K562 (cell line): Measurements from ENCODE around the gene IVL.

ENCODE experiments used
- L3MBTL2 ChIP-seq: fragments of 450-650 bp; IDR thresholded peaks from 2 replicates; pipeline ENCODE4 v1.6.1; 2016; ENCODE audit warnings: mild to moderate bottlenecking, moderate library complexity
- POLR2AphosphoS5 ChIP-seq: IDR thresholded peaks from 2 replicates; pipeline ENCODE4 v1.6.1; 2011; ENCODE audit warnings: mild to moderate bottlenecking, low read depth, low read length, moderate library complexity; ENCODE audit not compliant: control insufficient read depth, insufficient read depth
- SETDB1 ChIP-seq: IDR thresholded peaks from one replicate; pipeline ENCODE4 v1.6.1; 2012; ENCODE audit warnings: low read length, control low read depth, inconsistent platforms
- STAT5A ChIP-seq: IDR thresholded peaks from 2 replicates; pipeline ENCODE4 v1.6.1; 2012; ENCODE audit warnings: low read length, inconsistent platforms, borderline replicate concordance
- ZNF644 ChIP-seq: fragments of 200-800 bp; sonication (Bioruptor generic); IDR thresholded peaks from 2 replicates; pipeline ENCODE4 v1.6.1; 2016; ENCODE audit warnings: low read depth, missing genetic modification characterization, missing compliant biosample characterization
- TF ChIP-seq, protein P1 (sequence below), 3 experiments: IDR thresholded peaks in 2 of 3; conservative IDR thresholded peaks in 1 of 3; 2 replicates each; pipeline ENCODE4 v1.5.1; 2011 to 2012; ENCODE audit warnings: low read length in 3 of 3, mild to moderate bottlenecking in 3 of 3, control low read depth in 2 of 3, improper control_type of control experiment in 1 of 3, inconsistent platforms in 1 of 3, low read depth in 1 of 3, mixed read lengths in 1 of 3, moderate library complexity in 1 of 3; ENCODE audit not compliant: insufficient read depth in 2 of 3
- TF ChIP-seq, protein P2 (sequence below): fragments of 250-450 bp; sonication (Bioruptor Pico); IDR thresholded peaks from 2 replicates; pipeline ENCODE4 v1.5.0; 2020; ENCODE audit warnings: mild to moderate bottlenecking
- TF ChIP-seq, protein P3 (sequence below), 2 experiments: IDR thresholded peaks; 2 replicates each; pipeline ENCODE4 v1.6.1; 2012; ENCODE audit warnings: improper control_type of control experiment in 2 of 2, low read depth in 2 of 2, low read length in 2 of 2, borderline replicate concordance in 1 of 2

DNA sequence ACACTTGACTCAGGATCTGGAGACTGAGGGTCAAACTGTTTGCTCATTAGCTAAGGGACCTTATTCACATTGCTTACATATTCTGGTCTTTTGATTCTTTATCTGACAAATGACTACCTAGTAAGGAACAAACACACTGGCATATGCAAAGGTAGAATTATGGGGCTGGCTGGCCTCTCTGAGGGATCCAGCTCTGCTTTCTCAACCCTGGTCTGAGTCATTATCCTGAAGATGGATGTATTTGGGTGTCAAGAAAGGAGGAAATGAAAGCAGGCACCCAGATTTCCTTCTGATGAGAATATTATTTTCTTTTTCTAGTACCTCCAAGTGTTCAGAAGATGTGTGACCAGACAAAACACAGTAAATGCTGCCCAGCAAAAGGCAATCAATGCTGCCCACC lies 24.3 kb upstream of the IVL start:
- TF ChIP-seq, protein P1, sequence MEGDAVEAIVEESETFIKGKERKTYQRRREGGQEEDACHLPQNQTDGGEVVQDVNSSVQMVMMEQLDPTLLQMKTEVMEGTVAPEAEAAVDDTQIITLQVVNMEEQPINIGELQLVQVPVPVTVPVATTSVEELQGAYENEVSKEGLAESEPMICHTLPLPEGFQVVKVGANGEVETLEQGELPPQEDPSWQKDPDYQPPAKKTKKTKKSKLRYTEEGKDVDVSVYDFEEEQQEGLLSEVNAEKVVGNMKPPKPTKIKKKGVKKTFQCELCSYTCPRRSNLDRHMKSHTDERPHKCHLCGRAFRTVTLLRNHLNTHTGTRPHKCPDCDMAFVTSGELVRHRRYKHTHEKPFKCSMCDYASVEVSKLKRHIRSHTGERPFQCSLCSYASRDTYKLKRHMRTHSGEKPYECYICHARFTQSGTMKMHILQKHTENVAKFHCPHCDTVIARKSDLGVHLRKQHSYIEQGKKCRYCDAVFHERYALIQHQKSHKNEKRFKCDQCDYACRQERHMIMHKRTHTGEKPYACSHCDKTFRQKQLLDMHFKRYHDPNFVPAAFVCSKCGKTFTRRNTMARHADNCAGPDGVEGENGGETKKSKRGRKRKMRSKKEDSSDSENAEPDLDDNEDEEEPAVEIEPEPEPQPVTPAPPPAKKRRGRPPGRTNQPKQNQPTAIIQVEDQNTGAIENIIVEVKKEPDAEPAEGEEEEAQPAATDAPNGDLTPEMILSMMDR (IDR thresholded peaks at IDR 0.05 in 2 of 3, conservative IDR thresholded peaks at IDR 0.05 in 1 of 3; ENCODE audit: insufficient read depth in 2 of 3, low read depth in 1 of 3, low read length in 3 of 3): no peak
- TF ChIP-seq ZNF644 (tag) (no peak), POLR2AphosphoS5 (no peak), L3MBTL2 (no peak), SETDB1 (no peak), STAT5A (no peak)
- TF ChIP-seq, protein P2, sequence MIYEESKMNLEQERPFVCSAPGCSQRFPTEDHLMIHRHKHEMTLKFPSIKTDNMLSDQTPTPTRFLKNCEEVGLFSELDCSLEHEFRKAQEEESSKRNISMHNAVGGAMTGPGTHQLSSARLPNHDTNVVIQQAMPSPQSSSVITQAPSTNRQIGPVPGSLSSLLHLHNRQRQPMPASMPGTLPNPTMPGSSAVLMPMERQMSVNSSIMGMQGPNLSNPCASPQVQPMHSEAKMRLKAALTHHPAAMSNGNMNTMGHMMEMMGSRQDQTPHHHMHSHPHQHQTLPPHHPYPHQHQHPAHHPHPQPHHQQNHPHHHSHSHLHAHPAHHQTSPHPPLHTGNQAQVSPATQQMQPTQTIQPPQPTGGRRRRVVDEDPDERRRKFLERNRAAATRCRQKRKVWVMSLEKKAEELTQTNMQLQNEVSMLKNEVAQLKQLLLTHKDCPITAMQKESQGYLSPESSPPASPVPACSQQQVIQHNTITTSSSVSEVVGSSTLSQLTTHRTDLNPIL: no peak
- TF ChIP-seq, protein P3, sequence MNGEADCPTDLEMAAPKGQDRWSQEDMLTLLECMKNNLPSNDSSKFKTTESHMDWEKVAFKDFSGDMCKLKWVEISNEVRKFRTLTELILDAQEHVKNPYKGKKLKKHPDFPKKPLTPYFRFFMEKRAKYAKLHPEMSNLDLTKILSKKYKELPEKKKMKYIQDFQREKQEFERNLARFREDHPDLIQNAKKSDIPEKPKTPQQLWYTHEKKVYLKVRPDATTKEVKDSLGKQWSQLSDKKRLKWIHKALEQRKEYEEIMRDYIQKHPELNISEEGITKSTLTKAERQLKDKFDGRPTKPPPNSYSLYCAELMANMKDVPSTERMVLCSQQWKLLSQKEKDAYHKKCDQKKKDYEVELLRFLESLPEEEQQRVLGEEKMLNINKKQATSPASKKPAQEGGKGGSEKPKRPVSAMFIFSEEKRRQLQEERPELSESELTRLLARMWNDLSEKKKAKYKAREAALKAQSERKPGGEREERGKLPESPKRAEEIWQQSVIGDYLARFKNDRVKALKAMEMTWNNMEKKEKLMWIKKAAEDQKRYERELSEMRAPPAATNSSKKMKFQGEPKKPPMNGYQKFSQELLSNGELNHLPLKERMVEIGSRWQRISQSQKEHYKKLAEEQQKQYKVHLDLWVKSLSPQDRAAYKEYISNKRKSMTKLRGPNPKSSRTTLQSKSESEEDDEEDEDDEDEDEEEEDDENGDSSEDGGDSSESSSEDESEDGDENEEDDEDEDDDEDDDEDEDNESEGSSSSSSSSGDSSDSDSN (IDR thresholded peaks at IDR 0.05; ENCODE audit: borderline replicate concordance in 1 of 2, low read depth in 2 of 2, low read length in 2 of 2): no peak
